Thymus (tissue), 11 donors: ENCODE results near the gene GPR31. TPM values are rescaled to one million over a fixed set of nuclear protein-coding genes. Genes with fewer than 3 reads are reported as not detected.

Experiments
- DNase-seq, 9 donors: peaks; one replicate each; pipeline ENCODE4 v3.0.0-alpha.2; 2013; ENCODE audit warnings: low spot score in 9 of 9, low read depth in 6 of 9, missing footprints in 1 of 9
- H3K27ac ChIP-seq, 2 donors: one replicate each; pipeline ENCODE4 v1.5.1; 2013; ENCODE audit warnings: control low read depth in 1 of 2, low read depth in 1 of 2, low read length in 1 of 2, mild to moderate bottlenecking in 1 of 2, moderate library complexity in 1 of 2
- H3K27me3 ChIP-seq, 2 donors: one replicate each; pipeline ENCODE4 v1.5.1; 2013; ENCODE audit warnings: low read length in 1 of 2; ENCODE audit not compliant: control insufficient read depth in 2 of 2, insufficient read depth in 1 of 2
- H3K36me3 ChIP-seq, 2 donors: one replicate each; pipeline ENCODE4 v1.5.1; 2013; ENCODE audit warnings: low read length in 1 of 2, mild to moderate bottlenecking in 1 of 2, moderate library complexity in 1 of 2; ENCODE audit not compliant: control insufficient read depth in 2 of 2, insufficient read depth in 2 of 2
- H3K4me1 ChIP-seq, 2 donors: one replicate each; pipeline ENCODE4 v1.5.1; 2013; ENCODE audit warnings: low read length in 2 of 2; ENCODE audit not compliant: control insufficient read depth in 2 of 2, insufficient read depth in 2 of 2
- H3K4me3 ChIP-seq, 2 donors: one replicate each; pipeline ENCODE4 v1.5.1; 2013; ENCODE audit warnings: low read length in 2 of 2, control low read depth in 1 of 2, mild to moderate bottlenecking in 1 of 2
- H3K9me3 ChIP-seq, 2 donors: one replicate each; pipeline ENCODE4 v1.5.1; 2013; ENCODE audit warnings: low read length in 1 of 2, mild to moderate bottlenecking in 1 of 2; ENCODE audit not compliant: control insufficient read depth in 2 of 2, insufficient read depth in 1 of 2
- WGBS: extraction: QIAGEN DNeasy Blood & Tissue Kit; methylation state at CpG from one replicate; pipeline ENCODE4 v1.1.7; 2013; 5-methylcytosine and 5-hydroxymethylcytosine counted together
- polyA plus RNA-seq: library from polyadenylated mRNA; stranded (reverse); fragments of 200-250 nt; gene quantifications from one replicate; pipeline ENCODE4 v1.2.3, GENCODE V29; 2013
- total RNA-seq: library from RNA; stranded (reverse); fragments of 120-200 nt; gene quantifications from one replicate; pipeline ENCODE4 v1.2.4, GENCODE V29; 2013
- donor health status: healthy.

GPR31 gene
- total and polyA plus RNA-seq, 2 donors, result 0.14 to 3.0 TPM

DNA sequence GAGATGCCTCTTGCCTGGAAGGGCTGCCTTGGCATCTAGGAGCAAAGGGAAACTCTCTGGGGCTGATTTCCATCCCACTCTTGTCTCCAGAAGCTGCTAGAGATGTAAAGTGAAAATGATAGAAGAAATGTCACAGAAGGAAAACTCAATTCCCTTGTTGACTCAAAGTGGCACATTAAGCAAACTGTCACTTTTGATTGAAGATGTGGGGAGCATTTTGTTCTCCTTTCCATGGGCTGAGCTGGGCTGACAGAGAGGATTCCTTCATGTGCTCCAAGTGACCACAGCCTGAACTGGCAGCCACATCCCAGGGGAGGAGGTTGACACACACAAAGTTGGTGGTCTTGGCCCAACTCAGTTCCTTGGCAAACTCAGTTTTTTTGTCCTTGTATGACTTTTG is 9.8 kb downstream of the GPR31 start:
- Histone ChIP-seq H3K27me3 (peaks cover 0 to 9% of the 10 kb centered on the region in 2 donors), H3K9me3 (no peaks in the 10 kb centered on the region), H3K36me3 (no peaks in the 10 kb centered on the region), H3K27ac (no peak overlapping the region), H3K4me3 (no peak overlapping the region), H3K4me1 (no peaks in the 10 kb centered on the region)
- no peak for DNase-seq

GRCh38 chr6:167146977-167147376 is 10.8 kb downstream of the GPR31 start:
- no peaks in the 10 kb centered on the region for H3K36me3 ChIP-seq
- no peaks in the 10 kb centered on the region for H3K4me1 ChIP-seq
- no peak overlapping the region for H3K4me3 ChIP-seq
- no peak overlapping the region for H3K27ac ChIP-seq
- WGBS, result 79% methylated on average over 16 of the region's 16 CpGs
- no peak for DNase-seq
- H3K27me3 ChIP-seq, result peaks cover 0 to 12% of the 10 kb centered on the region in 2 donors
- H3K9me3 ChIP-seq, result no peaks in the 10 kb centered on the region

DNA sequence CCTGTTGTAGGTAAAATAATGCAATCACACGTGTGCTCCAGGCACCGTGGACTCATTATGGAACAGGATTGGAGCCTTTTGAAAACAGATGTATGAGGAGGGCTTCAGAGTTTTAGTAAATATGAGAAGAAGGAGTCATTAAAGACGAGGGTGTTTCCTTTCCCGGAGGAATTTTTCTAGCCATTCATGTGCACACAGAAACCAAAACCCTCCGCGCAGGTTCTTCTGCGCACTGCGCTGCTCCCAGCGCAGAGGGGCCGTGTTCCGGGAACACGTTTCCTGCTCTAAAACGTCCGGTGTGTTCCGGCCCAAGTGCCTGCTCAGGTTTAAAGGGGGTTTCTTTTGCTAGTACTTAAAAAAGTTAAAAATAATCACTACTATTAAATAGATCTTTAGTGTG is 11.6 kb downstream of the GPR31 start:
- no peak for DNase-seq
- H3K36me3 ChIP-seq, result no peaks in the 10 kb centered on the region
- H3K9me3 ChIP-seq, result no peaks in the 10 kb centered on the region
- H3K27me3 ChIP-seq, result peaks cover 0 to 12% of the 10 kb centered on the region in 2 donors
- WGBS, result 83% methylated on average over 15 of the region's 15 CpGs
- no peaks in the 10 kb centered on the region for H3K4me1 ChIP-seq
- H3K4me3 ChIP-seq, result no peak overlapping the region
- no peak overlapping the region for H3K27ac ChIP-seq

GRCh38 chr6:167145461-167145860 is 12.3 kb downstream of the GPR31 start:
- Histone ChIP-seq H3K27ac (no peak overlapping the region), H3K27me3 (peaks cover 0 to 12% of the 10 kb centered on the region in 2 donors), H3K9me3 (no peaks in the 10 kb centered on the region), H3K36me3 (no peaks in the 10 kb centered on the region), H3K4me1 (no peaks in the 10 kb centered on the region), H3K4me3 (no peak overlapping the region)
- DNase-seq, result no peak
- WGBS, result 94% methylated on average over 12 of the region's 12 CpGs

DNA sequence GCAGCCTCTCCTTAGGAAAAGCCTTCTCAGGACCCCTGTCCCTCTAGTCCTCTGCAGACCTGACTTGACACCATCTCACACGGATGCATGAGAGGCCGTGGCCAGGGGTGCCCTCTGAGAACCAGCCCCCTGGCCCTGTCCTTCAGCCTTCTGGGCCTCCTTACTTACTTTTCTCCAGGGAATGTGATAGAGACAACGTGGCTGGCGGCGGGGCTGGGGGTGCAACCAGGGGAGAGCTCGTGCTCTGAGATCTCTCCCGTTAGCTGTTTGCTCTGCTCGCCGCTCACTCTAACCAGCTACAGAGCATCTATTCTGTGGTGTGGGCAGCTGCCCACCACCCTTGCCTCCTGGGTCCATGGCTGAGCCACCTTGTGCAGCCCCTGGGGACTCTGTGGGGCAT is 14.7 kb downstream of the GPR31 start:
- no peak for DNase-seq
- WGBS, result 97% methylated on average over 9 of the region's 9 CpGs

DNA sequence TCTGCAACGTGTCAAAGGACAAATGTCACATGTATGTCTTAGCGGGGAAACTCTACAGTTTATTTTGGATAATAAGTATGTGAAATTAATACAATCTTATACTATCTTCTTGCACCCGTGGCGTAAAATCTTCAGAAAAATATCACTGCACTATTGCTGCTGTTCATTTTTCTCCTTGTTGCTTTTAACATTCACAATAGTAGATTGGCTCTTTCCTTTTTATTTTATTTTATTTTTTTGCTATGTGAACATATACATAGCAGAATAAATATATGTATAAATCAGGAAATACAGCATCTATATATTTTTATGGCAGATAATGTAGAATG is 15.4 kb downstream of the GPR31 start:
- Histone ChIP-seq H3K4me1 (no peaks in the 10 kb centered on the region), H3K4me3 (no peak overlapping the region), H3K36me3 (no peaks in the 10 kb centered on the region), H3K9me3 (no peaks in the 10 kb centered on the region), H3K27ac (no peak overlapping the region), H3K27me3 (peaks cover 0 to 11% of the 10 kb centered on the region in 2 donors)
- no peak for DNase-seq
- WGBS, result 38% methylated on average over 4 of the region's 4 CpGs

More for the DNA sequence above, 14.7 kb downstream of the GPR31 start:
- Histone ChIP-seq H3K9me3 (no peaks in the 10 kb centered on the region), H3K36me3 (no peaks in the 10 kb centered on the region), H3K4me1 (no peaks in the 10 kb centered on the region), H3K27me3 (peaks cover 0 to 12% of the 10 kb centered on the region in 2 donors), H3K27ac (no peak overlapping the region), H3K4me3 (no peak overlapping the region)

- peak in 4 of 9 donors; percentile 10 to 49 (median 33) for DNase-seq
- Histone ChIP-seq H3K27ac (no peak overlapping the region), H3K9me3 (no peaks in the 10 kb centered on the region), H3K4me1 (no peaks in the 10 kb centered on the region), H3K27me3 (peaks cover 0 to 6% of the 10 kb centered on the region in 2 donors), H3K4me3 (no peak overlapping the region), H3K36me3 (no peaks in the 10 kb centered on the region)
- 51% methylated on average over 18 of the region's 18 CpGs for WGBS
Observed at GRCh38 chr6:167141667-167142432, 15.9 kb downstream of the GPR31 start.

DNA sequence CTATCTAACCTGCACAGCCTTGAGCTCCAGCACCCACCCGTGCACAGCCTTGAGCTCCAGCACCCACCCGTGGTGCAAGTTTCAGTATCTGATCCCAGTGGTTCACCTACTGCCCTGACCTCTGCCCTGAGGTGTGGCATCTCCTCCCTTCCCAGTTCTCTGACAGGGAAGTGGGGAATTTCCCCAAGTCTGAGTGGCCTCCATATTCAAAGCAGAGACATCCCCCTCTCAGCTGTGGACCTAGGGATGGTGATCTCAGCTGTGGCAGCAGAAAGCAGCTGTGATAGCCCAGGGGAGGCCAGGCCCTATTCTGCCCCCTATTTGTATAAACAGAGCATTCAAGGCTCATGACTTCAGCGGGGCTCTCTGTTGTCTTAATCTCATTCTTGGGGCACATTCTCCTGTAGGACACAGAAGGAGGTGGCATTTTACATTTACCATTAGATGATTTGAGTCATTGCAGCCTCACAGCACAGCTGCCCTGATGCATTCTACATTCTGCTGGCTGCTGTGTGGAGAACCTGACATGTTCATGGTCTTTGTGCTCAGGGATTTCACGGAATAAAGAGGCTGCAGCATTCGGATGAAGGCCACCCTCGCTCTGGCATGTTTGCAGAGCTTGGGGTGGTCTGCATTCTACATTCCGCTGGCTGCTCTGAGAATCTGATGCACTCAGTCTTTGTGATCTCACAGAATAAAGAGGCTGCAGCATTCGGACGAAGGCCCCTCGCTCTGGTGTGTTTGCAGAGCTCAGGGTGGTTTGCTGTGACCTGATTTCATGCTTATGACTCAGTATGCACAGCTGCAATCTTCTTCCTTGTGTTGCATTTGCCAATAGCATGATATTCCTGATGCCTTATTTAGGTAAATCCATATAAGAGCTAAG is 16.9 kb downstream of the GPR31 start:
- DNase-seq, result no peak
- no peaks in the 10 kb centered on the region for H3K36me3 ChIP-seq
- 96% methylated on average over 10 of the region's 10 CpGs for WGBS

GRCh38 chr6:167139761-167140160 is 18.0 kb downstream of the GPR31 start:
- WGBS, result 96% methylated on average over 4 of the region's 4 CpGs
- Histone ChIP-seq H3K27ac (no peak overlapping the region), H3K4me1 (no peaks in the 10 kb centered on the region)

More for the DNA sequence above, 16.9 kb downstream of the GPR31 start:
- H3K27me3 ChIP-seq, result peaks cover 0 to 3% of the 10 kb centered on the region in 2 donors
- no peak overlapping the region for H3K4me3 ChIP-seq
- H3K9me3 ChIP-seq, result no peaks in the 10 kb centered on the region
- no peaks in the 10 kb centered on the region for H3K4me1 ChIP-seq
- no peak overlapping the region for H3K27ac ChIP-seq

More at GRCh38 chr6:167139761-167140160, 18.0 kb downstream of the GPR31 start:
- Histone ChIP-seq H3K4me3 (no peak overlapping the region), H3K9me3 (no peaks in the 10 kb centered on the region), H3K36me3 (no peaks in the 10 kb centered on the region), H3K27me3 (peaks cover 0 to 3% of the 10 kb centered on the region in 2 donors)
- DNase-seq, result no peak
